Stimulated activated CD8-positive, alpha-beta memory T cell treated with anti-CD3 and anti-CD28 coated beads, Interleukin-15, amount 100 ng/mL, for 1 hour (primary cell): ENCODE measurements around the gene MDN1.
"Not testable (repeated sequence)": the region's sequence is repeated elsewhere in the genome, so short reads cannot be mapped to it uniquely, and the experiment has no call there.

Experiments used
- DNase-seq: peaks from one replicate; pipeline ENCODE4 v3.0.0-alpha.2; 2020; ENCODE audit warnings: low read depth

MDN1 gene

GRCh38 chr6:89644864-89645263 is 174.7 kb downstream of the MDN1 start:
- DNase-seq = no peak

- no peak for DNase-seq
These were observed 176.2 kb downstream of the MDN1 start for GRCh38 chr6:89643406-89643805.

- no peak for DNase-seq
These were observed 176.6 kb downstream of the MDN1 start for GRCh38 chr6:89642956-89643355.

- not testable (repeated sequence) for DNase-seq
These were observed 178.0 kb downstream of the MDN1 start for GRCh38 chr6:89641581-89641980.

- DNase-seq = no peak
These were observed 178.8 kb downstream of the MDN1 start for GRCh38 chr6:89640804-89641203.

- peak; percentile 84 for DNase-seq
These were observed 181.0 kb downstream of the MDN1 start, which contains the start of gene LYRM2 for GRCh38 chr6:89638320-89639195. LYRM2 (minus strand) TSS chr6:89638747; CDS start chr6:89638716, 31 bp downstream.

GRCh38 chr6:89637960-89638319 is 181.7 kb downstream of the MDN1 start:
- no peak for DNase-seq

- not testable (repeated sequence) for DNase-seq
These were observed 183.2 kb downstream of the MDN1 start for GRCh38 chr6:89636412-89636811.

- DNase-seq = no peak
These were observed 189.1 kb downstream of the MDN1 start for GRCh38 chr6:89630488-89630887.

- DNase-seq = no peak
These were observed 195.8 kb downstream of the MDN1 start for GRCh38 chr6:89623749-89624148.

GRCh38 chr6:89619567-89619966 is 200.0 kb downstream of the MDN1 start:
- DNase-seq = no peak

GRCh38 chr6:89618026-89618425 is 201.6 kb downstream of the MDN1 start:
- DNase-seq = no peak

- no peak for DNase-seq
These were observed 203.1 kb downstream of the MDN1 start for GRCh38 chr6:89616531-89616930.

- DNase-seq = no peak
These were observed 203.7 kb downstream of the MDN1 start for GRCh38 chr6:89615882-89616281.

GRCh38 chr6:89613790-89614189 is 205.8 kb downstream of the MDN1 start:
- DNase-seq = no peak

GRCh38 chr6:89612121-89612520 is 207.5 kb downstream of the MDN1 start:
- DNase-seq = no peak

- DNase-seq = no peak
These were observed 207.9 kb downstream of the MDN1 start for GRCh38 chr6:89611666-89612065.

- DNase-seq = peak; percentile 66
These were observed 209.4 kb downstream of the MDN1 start for GRCh38 chr6:89610149-89610642.

GRCh38 chr6:89605861-89606260 is 213.7 kb downstream of the MDN1 start:
- no peak for DNase-seq

- no peak for DNase-seq
These were observed 214.9 kb downstream of the MDN1 start for GRCh38 chr6:89604653-89605052.

GRCh38 chr6:89602166-89602565 is 217.4 kb downstream of the MDN1 start:
- DNase-seq = no peak

GRCh38 chr6:89599727-89600126 is 219.9 kb downstream of the MDN1 start:
- DNase-seq = no peak

- DNase-seq = no peak
These were observed 221.6 kb downstream of the MDN1 start for GRCh38 chr6:89597988-89598387.

- no peak for DNase-seq
These were observed 222.2 kb downstream of the MDN1 start for GRCh38 chr6:89597372-89597771.
